ENCODE data around the gene MAMLD1.
A peak's percentile ranks its signal among the peaks of the same experiment; 100 is the strongest.

The MAMLD1 gene

GRCh38 chrX:150465881-150466775, 103.0 kb downstream of the MAMLD1 start (continued):
- TF ChIP-seq POU6F1 (CRISPR knock-in tag; IDR thresholded peaks at IDR 0.05; ENCODE audit: borderline replicate concordance, low read depth), result no peak

GRCh38 chrX:150472306-150472705, 109.2 kb downstream of the MAMLD1 start:
- TF ChIP-seq ISL1 (CRISPR knock-in tag; IDR thresholded peaks at IDR 0.05) (no peak), PATZ1 (CRISPR knock-in tag; IDR thresholded peaks at IDR 0.05; ENCODE audit: borderline replicate concordance) (no peak), PPARA (CRISPR knock-in tag; IDR thresholded peaks at IDR 0.05; ENCODE audit: borderline replicate concordance) (no peak)
- no peak for ATAC-seq

- ATAC-seq, result no peak
- no peak for TF ChIP-seq TOX (CRISPR knock-in tag; IDR thresholded peaks at IDR 0.05; ENCODE audit: borderline replicate concordance)
- TF ChIP-seq ZFP30 (CRISPR knock-in tag; IDR thresholded peaks at IDR 0.05), result no peak
- TF ChIP-seq PATZ1 (CRISPR knock-in tag; IDR thresholded peaks at IDR 0.05; ENCODE audit: borderline replicate concordance), result no peak
- no peak for TF ChIP-seq BACH2 (CRISPR knock-in tag; IDR thresholded peaks at IDR 0.05; ENCODE audit: borderline replicate concordance)
- TF ChIP-seq RARB (CRISPR knock-in tag; IDR thresholded peaks at IDR 0.05), result no peak
- TF ChIP-seq PPARA (CRISPR knock-in tag; IDR thresholded peaks at IDR 0.05; ENCODE audit: borderline replicate concordance), result no peak
- no peak for TF ChIP-seq ZNF70 (CRISPR knock-in tag; IDR thresholded peaks at IDR 0.05)
- TF ChIP-seq OSR1 (CRISPR knock-in tag; IDR thresholded peaks at IDR 0.05), result no peak
These were observed 110.3 kb downstream of the MAMLD1 start for GRCh38 chrX:150473371-150473770.

- no peak for ATAC-seq
- TF ChIP-seq ZNF8 (CRISPR knock-in tag; IDR thresholded peaks at IDR 0.05) (no peak), TOX (CRISPR knock-in tag; IDR thresholded peaks at IDR 0.05; ENCODE audit: borderline replicate concordance) (no peak)
These were observed 112.3 kb downstream of the MAMLD1 start for GRCh38 chrX:150475461-150475860.

- TF ChIP-seq ZFP30 (CRISPR knock-in tag; IDR thresholded peaks at IDR 0.05), result no peak
- ATAC-seq, result peak; percentile 65
These were observed 113.1 kb downstream of the MAMLD1 start for GRCh38 chrX:150476164-150476699.

GRCh38 chrX:150477371-150477770, 114.3 kb downstream of the MAMLD1 start:
- ATAC-seq, result no peak
- no peak for TF ChIP-seq TOX (CRISPR knock-in tag; IDR thresholded peaks at IDR 0.05; ENCODE audit: borderline replicate concordance)
- TF ChIP-seq POU6F1 (CRISPR knock-in tag; IDR thresholded peaks at IDR 0.05; ENCODE audit: borderline replicate concordance, low read depth), result no peak
- TF ChIP-seq ZNF565 (CRISPR knock-in tag; conservative IDR thresholded peaks at IDR 0.05; ENCODE audit: low read depth), result no peak
- no peak for TF ChIP-seq ZC3H10 (CRISPR knock-in tag; IDR thresholded peaks at IDR 0.05)
- TF ChIP-seq CREB5 (CRISPR knock-in tag; IDR thresholded peaks at IDR 0.05; ENCODE audit: low read depth), result no peak
- no peak for TF ChIP-seq PATZ1 (CRISPR knock-in tag; IDR thresholded peaks at IDR 0.05; ENCODE audit: borderline replicate concordance)
- TF ChIP-seq ZFP3 (CRISPR knock-in tag; IDR thresholded peaks at IDR 0.05), result no peak
- TF ChIP-seq TSHZ2 (CRISPR knock-in tag; IDR thresholded peaks at IDR 0.05), result no peak
- no peak for TF ChIP-seq BACH2 (CRISPR knock-in tag; IDR thresholded peaks at IDR 0.05; ENCODE audit: borderline replicate concordance)
- TF ChIP-seq ZNF8 (CRISPR knock-in tag; IDR thresholded peaks at IDR 0.05), result no peak
